Activated T-cell treated with anti-CD3 and anti-CD28 coated beads, Interleukin-2, amount 50 U/mL, for 24 hours (primary cell): Measurements from ENCODE around the gene OR51I2.

Experiments used
- DNase-seq: peaks from one replicate; pipeline ENCODE4 v3.0.0-alpha.2; 2020
- H3K27ac Mint-ChIP-seq: 2 replicates; pipeline ENCODE4 v1.8.0; 2020; ENCODE audit warnings: mild to moderate bottlenecking, mixed read lengths
- H3K27me3 Mint-ChIP-seq: 2 replicates; pipeline ENCODE4 v1.8.0; 2020; ENCODE audit warnings: mixed read lengths
- H3K36me3 Mint-ChIP-seq: 2 replicates; pipeline ENCODE4 v1.8.0; 2020; ENCODE audit warnings: low read depth, mixed read lengths
- H3K4me1 Mint-ChIP-seq: 2 replicates; pipeline ENCODE4 v1.8.0; 2020; ENCODE audit warnings: low read depth, mixed read lengths
- H3K4me3 Mint-ChIP-seq: 2 replicates; pipeline ENCODE4 v1.8.0; 2020; ENCODE audit warnings: mild to moderate bottlenecking, moderate library complexity, mixed read lengths
- H3K9me3 Mint-ChIP-seq: 2 replicates; pipeline ENCODE4 v1.8.0; 2020; ENCODE audit warnings: mixed read lengths

Gene OR51I2

DNA sequence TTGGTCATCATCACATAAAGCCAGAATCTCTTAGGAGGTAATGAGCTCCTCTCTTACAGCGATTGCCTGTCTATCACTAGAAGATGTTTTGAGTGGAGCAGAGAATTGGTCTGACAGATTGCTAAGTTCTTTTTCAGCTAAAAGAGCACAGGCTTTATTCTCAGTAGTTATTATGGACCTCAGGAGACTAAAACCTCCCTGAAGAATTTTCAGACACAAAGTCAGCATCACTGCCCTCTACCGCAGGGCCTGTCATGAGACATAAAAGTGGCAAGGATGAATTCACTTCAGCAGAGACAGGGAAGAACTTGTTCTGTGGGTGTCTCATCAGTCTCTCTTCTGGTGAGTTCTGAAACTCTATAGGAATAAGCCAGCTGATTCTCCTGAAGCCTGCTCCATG lies at the start of gene OR51I2:
Gene OR51I2, plus strand, starts transcription at position 301 of the 400 bp plus-strand sequence. CDS start 4,166 bp downstream, outside the sequence.
- DNase-seq = no peak
- Mint-ChIP-seq H3K36me3 (no peaks in the 10 kb centered on the region), H3K9me3 (no peaks in the 10 kb centered on the region), H3K27me3 (peaks cover 15% of the 10 kb centered on the region), H3K4me1 (no peaks in the 10 kb centered on the region), H3K4me3 (no peak within 1 kb of the TSS), H3K27ac (no peak within 1 kb of the TSS)

- Mint-ChIP-seq H3K4me3 (no peak overlapping the region), H3K9me3 (no peaks in the 10 kb centered on the region), H3K36me3 (no peaks in the 10 kb centered on the region), H3K27me3 (peaks cover 15% of the 10 kb centered on the region), H3K4me1 (no peaks in the 10 kb centered on the region), H3K27ac (no peak overlapping the region)
- no peak for DNase-seq
These were observed 44.0 kb upstream of the OR51I2 start for GRCh38 chr11:5405173-5405572.

- H3K9me3 Mint-ChIP-seq = peaks cover 5% of the 10 kb centered on the region
- no peak overlapping the region for H3K27ac Mint-ChIP-seq
- no peaks in the 10 kb centered on the region for H3K36me3 Mint-ChIP-seq
- no peaks in the 10 kb centered on the region for H3K4me1 Mint-ChIP-seq
- peaks cover 19% of the 10 kb centered on the region for H3K27me3 Mint-ChIP-seq
- H3K4me3 Mint-ChIP-seq = no peak overlapping the region
- no peak for DNase-seq
These were observed 28.1 kb upstream of the OR51I2 start for GRCh38 chr11:5420993-5421392.

GRCh38 chr11:5421811-5422210 lies 27.3 kb upstream of the OR51I2 start, which contains the start of gene OR51Q1:
Gene OR51Q1 (plus strand): TSS chr11:5422111. CDS start chr11:5422201, 90 bp downstream.
- H3K4me3 Mint-ChIP-seq = no peak within 1 kb of the TSS
- H3K27me3 Mint-ChIP-seq = peaks cover 22% of the 10 kb centered on the region
- no peaks in the 10 kb centered on the region for H3K36me3 Mint-ChIP-seq
- H3K27ac Mint-ChIP-seq = no peak within 1 kb of the TSS
- H3K4me1 Mint-ChIP-seq = no peaks in the 10 kb centered on the region
- H3K9me3 Mint-ChIP-seq = peaks cover 5% of the 10 kb centered on the region
- DNase-seq = no peak

- no peak overlapping the region for H3K27ac Mint-ChIP-seq
- H3K4me3 Mint-ChIP-seq = no peak overlapping the region
- no peak for DNase-seq
- H3K9me3 Mint-ChIP-seq = peaks cover 5% of the 10 kb centered on the region
- no peaks in the 10 kb centered on the region for H3K36me3 Mint-ChIP-seq
- H3K4me1 Mint-ChIP-seq = no peaks in the 10 kb centered on the region
- H3K27me3 Mint-ChIP-seq = peaks cover 27% of the 10 kb centered on the region
These were observed 26.0 kb upstream of the OR51I2 start for GRCh38 chr11:5423131-5423530.

DNA sequence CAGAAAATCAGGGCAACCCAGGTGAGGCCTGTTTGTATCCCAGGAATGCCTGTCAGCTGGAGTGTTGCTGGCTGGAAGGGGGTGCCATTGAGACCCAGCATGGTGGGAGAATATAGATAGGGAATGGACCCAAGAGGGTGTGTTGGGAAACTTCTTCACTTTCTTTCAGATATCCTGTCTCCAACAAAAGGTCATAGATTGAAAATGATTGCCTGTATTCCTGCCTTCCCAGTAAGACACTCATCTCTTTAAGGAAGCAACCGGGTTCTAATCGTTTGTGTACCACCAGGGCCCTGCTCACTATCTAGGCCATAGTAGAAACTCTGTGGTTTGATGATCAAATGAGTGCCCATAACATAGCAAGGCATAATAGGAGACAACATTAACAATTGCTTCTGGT lies 7.7 kb upstream of the OR51I2 start, which contains the start of gene OR51I1:
Gene OR51I1, minus strand, starts transcription at position 101 of the 400 bp plus-strand sequence. Its CDS starts 0 bp downstream, at position 101.
- H3K4me1 Mint-ChIP-seq = no peaks in the 10 kb centered on the region
- peaks cover 14% of the 10 kb centered on the region for H3K27me3 Mint-ChIP-seq
- H3K9me3 Mint-ChIP-seq = no peaks in the 10 kb centered on the region
- no peaks in the 10 kb centered on the region for H3K36me3 Mint-ChIP-seq
- no peak within 1 kb of the TSS for H3K4me3 Mint-ChIP-seq
- DNase-seq = no peak
- H3K27ac Mint-ChIP-seq = no peak within 1 kb of the TSS

DNA sequence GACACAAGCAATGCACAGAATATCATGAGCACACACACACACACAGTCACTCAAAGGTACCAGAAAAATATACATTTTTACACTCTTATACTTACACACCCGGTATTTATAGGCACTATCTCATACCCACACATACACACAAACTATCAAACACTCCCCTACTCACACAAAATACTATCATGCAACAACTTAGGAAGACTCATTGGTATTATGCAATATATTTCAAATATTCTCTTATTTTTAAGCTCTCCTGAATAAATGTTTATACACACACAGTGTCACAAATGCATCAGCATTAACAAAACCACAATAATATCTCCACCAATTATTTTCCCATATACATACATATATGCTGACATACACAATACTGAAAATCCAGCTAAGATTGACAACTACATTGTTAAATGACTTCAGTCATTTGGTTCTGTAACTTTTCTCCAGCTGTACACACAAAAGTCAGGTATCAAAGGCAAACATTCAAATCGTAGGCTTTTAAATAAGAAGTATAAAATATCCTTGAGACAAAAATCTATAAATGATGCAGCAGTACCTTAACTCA lies 5.2 kb upstream of the OR51I2 start:
- Mint-ChIP-seq H3K27me3 (peaks cover 21% of the 10 kb centered on the region), H3K4me1 (no peaks in the 10 kb centered on the region), H3K9me3 (no peaks in the 10 kb centered on the region), H3K27ac (no peak overlapping the region), H3K36me3 (no peaks in the 10 kb centered on the region), H3K4me3 (no peak overlapping the region)
- no peak for DNase-seq

- H3K4me3 Mint-ChIP-seq = no peak overlapping the region
- no peaks in the 10 kb centered on the region for H3K9me3 Mint-ChIP-seq
- H3K27me3 Mint-ChIP-seq = peaks cover 12% of the 10 kb centered on the region
- no peaks in the 10 kb centered on the region for H3K4me1 Mint-ChIP-seq
- H3K27ac Mint-ChIP-seq = no peak overlapping the region
- no peaks in the 10 kb centered on the region for H3K36me3 Mint-ChIP-seq
- DNase-seq = no peak
These were observed 309 bp downstream of the OR51I2 start for GRCh38 chr11:5449432-5449831.

DNA sequence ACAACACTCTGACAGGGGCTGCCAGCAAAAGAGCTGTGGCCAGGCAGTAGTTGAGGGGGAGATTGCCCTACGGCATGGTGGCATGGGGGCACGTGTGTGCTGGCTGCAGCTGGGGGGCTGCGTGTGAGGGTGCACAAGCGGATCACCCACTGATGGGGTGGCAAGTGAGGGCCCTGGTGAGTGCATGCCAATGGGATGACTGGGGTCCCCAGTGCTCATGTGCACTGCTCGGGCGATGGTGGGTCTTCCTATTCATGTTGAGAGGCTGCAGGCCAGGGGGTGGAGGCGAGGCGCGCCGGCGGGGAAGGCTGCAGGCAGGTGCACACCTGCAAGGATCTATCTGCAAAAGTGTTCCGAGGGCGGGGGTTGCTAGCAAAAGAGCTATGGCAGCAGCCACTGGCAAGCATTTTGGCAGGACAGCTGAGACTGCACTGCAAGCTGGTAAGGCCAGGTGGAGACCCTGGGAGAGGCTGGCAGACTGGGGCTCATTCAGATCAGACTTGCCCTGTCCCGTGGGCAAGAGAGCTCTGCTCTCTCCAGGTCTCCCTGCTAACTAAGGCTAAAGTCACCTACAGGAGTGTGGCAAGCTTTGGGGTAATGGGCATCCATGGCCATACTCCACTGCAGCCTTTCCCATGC lies 12.0 kb downstream of the OR51I2 start:
- H3K9me3 Mint-ChIP-seq = no peaks in the 10 kb centered on the region
- peaks cover 4% of the 10 kb centered on the region for H3K27me3 Mint-ChIP-seq
- no peak overlapping the region for H3K4me3 Mint-ChIP-seq
- no peaks in the 10 kb centered on the region for H3K4me1 Mint-ChIP-seq
- H3K36me3 Mint-ChIP-seq = no peaks in the 10 kb centered on the region
- DNase-seq = no peak
- H3K27ac Mint-ChIP-seq = no peak overlapping the region

DNA sequence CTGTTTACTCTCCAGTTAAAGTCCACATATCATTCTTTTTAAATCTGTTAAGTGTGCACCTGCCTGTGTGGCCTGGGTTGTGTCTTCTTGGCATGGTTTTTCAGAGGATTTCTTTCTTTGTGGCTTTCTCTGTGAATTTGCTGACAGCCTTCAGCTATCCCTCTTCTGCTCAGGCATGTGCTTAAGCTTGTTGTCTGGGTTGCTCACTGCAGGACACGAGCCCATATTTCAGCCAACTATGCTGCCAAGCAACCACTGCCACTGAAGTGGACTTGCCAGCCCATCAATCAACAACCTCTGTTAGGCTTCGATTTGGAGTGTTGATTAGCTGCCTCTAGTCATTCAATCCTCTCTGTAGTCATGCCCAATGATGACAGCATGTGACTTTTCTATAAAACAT lies 18.4 kb downstream of the OR51I2 start:
- Mint-ChIP-seq H3K4me1 (no peaks in the 10 kb centered on the region), H3K27ac (no peak overlapping the region)

DNA sequence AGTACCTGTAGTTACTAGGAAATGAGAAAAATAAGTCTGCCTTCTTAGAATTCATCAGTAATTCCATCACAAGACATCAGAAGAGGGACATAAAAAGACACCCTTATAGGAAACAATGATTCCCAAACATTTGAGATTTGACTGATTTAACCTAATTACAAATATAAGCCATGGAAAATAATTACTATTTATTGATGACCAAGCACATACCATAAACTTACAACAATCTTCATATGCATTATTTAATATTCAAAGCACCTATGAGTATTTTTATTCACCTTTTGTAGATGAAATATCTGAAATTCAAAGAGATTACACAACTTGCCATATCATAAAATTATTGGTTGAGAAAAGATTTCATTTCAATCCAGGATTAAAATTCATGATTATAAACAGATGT lies 24.8 kb downstream of the OR51I2 start:
- Mint-ChIP-seq H3K4me1 (no peaks in the 10 kb centered on the region), H3K9me3 (no peaks in the 10 kb centered on the region), H3K4me3 (no peak overlapping the region), H3K27ac (no peak overlapping the region), H3K36me3 (no peaks in the 10 kb centered on the region), H3K27me3 (peaks cover 26% of the 10 kb centered on the region)
- no peak for DNase-seq

More for the DNA sequence above, 18.4 kb downstream of the OR51I2 start:
- H3K4me3 Mint-ChIP-seq = no peak overlapping the region
- H3K9me3 Mint-ChIP-seq = no peaks in the 10 kb centered on the region
- H3K36me3 Mint-ChIP-seq = no peaks in the 10 kb centered on the region
- H3K27me3 Mint-ChIP-seq = peaks cover 12% of the 10 kb centered on the region
- no peak for DNase-seq

- Mint-ChIP-seq H3K36me3 (no peaks in the 10 kb centered on the region), H3K9me3 (no peaks in the 10 kb centered on the region), H3K27ac (no peak overlapping the region), H3K27me3 (peaks cover 22% of the 10 kb centered on the region), H3K4me1 (no peaks in the 10 kb centered on the region), H3K4me3 (no peak overlapping the region)
- DNase-seq = no peak
These were observed 27.2 kb downstream of the OR51I2 start for GRCh38 chr11:5476186-5476819.

- Mint-ChIP-seq H3K27me3 (peaks cover 9% of the 10 kb centered on the region), H3K9me3 (no peaks in the 10 kb centered on the region), H3K4me1 (peaks cover 3% of the 10 kb centered on the region), H3K4me3 (no peak overlapping the region), H3K27ac (no peak overlapping the region), H3K36me3 (no peaks in the 10 kb centered on the region)
- DNase-seq = no peak
These were observed 36.9 kb downstream of the OR51I2 start for GRCh38 chr11:5486003-5486402.

DNA sequence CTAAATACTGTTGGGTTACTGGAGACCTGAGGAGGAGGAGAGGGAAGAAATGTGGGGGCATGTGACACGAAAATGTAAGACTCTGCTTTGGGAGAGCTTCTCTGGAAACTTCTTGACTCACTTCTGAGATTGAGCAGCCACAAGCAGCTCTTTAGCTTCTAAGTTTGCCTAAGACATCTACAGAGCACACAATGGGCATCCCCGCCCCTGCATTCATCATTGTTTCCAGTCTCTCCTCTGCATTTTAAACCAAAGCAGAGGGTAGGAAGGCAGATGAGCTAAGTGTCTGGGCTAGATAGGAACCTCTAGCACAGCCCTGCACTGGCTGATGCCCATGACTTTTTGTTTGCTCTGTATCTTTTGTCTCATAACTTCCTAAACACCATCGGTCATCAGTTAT lies 37.3 kb downstream of the OR51I2 start:
- Mint-ChIP-seq H3K27me3 (peaks cover 13% of the 10 kb centered on the region), H3K4me3 (no peak overlapping the region), H3K36me3 (no peaks in the 10 kb centered on the region), H3K9me3 (no peaks in the 10 kb centered on the region), H3K4me1 (peaks cover 3% of the 10 kb centered on the region), H3K27ac (no peak overlapping the region)
- no peak for DNase-seq

DNA sequence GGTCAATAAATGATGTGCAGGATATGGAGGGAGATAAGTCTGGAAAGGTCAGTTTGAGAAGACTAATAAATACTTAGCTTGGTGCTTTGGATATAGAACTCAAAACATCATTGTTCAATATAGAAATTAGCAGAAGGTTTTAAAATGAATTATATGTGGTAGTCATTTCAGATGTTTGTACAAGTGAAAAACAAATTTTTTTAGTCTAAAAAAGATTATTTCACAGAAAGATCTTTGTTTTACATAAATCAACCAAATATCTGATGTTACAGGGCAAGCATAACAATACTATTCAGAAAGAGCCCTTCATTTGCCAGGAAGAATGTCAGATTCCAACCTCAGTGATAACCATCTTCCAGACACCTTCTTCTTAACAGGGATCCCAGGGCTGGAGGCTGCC lies 39.3 kb downstream of the OR51I2 start, which contains the start of gene OR52D1:
Gene OR52D1, plus strand, starts transcription at position 301 of the 400 bp plus-strand sequence. Its CDS starts 22 bp downstream, at position 323.
- no peak for DNase-seq
- H3K27me3 Mint-ChIP-seq = peaks cover 14% of the 10 kb centered on the region
- H3K4me3 Mint-ChIP-seq = no peak within 1 kb of the TSS
- H3K4me1 Mint-ChIP-seq = peaks cover 3% of the 10 kb centered on the region
- H3K27ac Mint-ChIP-seq = no peak within 1 kb of the TSS
- H3K9me3 Mint-ChIP-seq = no peaks in the 10 kb centered on the region
- no peaks in the 10 kb centered on the region for H3K36me3 Mint-ChIP-seq
